Activated CD4-positive, alpha-beta T cell treated with anti-CD3 and anti-CD28 coated beads, Interleukin-2, amount 10 ng/mL, durations not matched to agents 24 days and 14 days (primary cell): ENCODE measurements around the gene MGAT4D. TPM values are rescaled to one million over a fixed set of nuclear protein-coding genes. Genes with fewer than 3 reads are reported as not detected.
"Not testable (repeated sequence)": the region's sequence is repeated elsewhere in the genome, so short reads cannot be mapped to it uniquely, and the experiment has no call there.

Source experiments
- DNase-seq: peaks from one replicate; pipeline ENCODE4 v3.0.0; 2022
- H3K27ac Mint-ChIP-seq: one replicate; pipeline ENCODE4 v1.8.0; 2022; ENCODE audit warnings: mild to moderate bottlenecking, mixed read lengths
- H3K27me3 Mint-ChIP-seq: one replicate; pipeline ENCODE4 v1.8.0; 2022; ENCODE audit warnings: mixed read lengths
- H3K36me3 Mint-ChIP-seq: one replicate; pipeline ENCODE4 v1.8.0; 2022; ENCODE audit warnings: low read depth, mild to moderate bottlenecking, mixed read lengths
- H3K4me1 Mint-ChIP-seq: one replicate; pipeline ENCODE4 v1.8.0; 2021; ENCODE audit warnings: mixed read lengths
- H3K4me3 Mint-ChIP-seq: one replicate; pipeline ENCODE4 v1.8.0; 2022; ENCODE audit warnings: mild to moderate bottlenecking, moderate library complexity, mixed read lengths
- H3K9me3 Mint-ChIP-seq: one replicate; pipeline ENCODE4 v1.8.0; 2021; ENCODE audit warnings: mixed read lengths
- intact Hi-C: fragments of 100-400 bp; cut with micrococcal nuclease; formaldehyde crosslinking; loops from one replicate; pipeline ENCODE4 v1.15.1; 2023
- total RNA-seq: library from RNA; stranded (reverse); gene quantifications from 2 replicates; pipeline ENCODE4 v1.2.3, GENCODE V29; 2022

Gene MGAT4D
- total RNA-seq, result not detected in 2 replicates

DNA sequence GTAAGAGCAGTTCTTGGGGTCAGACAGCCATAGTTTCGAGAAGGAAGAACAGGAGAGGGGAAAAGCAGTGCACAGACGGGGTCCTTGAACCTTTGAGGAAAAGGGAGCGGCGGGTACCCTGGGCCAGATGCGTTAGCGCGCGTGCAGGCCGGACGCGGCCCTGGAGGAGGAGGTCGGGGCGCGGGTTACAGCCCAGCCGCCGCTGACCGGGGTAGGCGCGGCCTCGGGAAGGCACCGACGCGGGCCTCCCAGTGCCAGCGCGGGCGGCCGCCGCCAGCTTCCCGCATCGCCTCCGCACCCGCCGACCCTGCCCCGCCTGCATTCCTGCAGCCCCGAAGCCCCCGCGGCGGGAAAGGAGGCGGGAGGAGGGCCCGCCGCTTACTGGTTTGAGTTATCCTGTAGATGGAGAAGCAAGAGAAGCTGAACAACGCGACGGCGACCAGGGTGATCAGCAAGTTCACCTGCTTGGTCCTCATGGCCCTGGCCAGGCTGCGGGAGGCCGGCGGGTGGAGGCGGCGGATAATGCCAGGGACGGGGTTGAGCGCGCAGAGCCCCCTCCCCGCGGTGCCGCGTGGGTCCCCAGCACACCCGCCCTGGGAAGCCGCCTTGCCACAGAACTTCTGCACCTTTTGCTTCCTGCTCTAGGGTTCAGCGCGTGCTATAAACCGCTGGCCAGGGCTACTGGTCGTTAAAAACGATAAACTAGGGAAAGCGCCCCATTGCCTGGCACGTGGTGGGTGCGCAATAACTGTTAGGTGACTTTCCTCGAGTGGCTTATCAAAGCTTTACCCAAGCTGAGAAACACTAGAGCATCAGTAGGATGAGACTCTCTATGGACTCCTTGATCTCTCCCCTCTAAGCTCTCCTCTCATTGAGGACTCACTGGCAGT, at the start of gene MGAT4D:
Gene MGAT4D (minus strand): TSS at position 547 of the 890 bp plus-strand sequence. CDS start 71 bp downstream, at position 476.
- intact Hi-C loops, result no loop called here
- no peaks in the 10 kb centered on the region for H3K4me1 Mint-ChIP-seq
- H3K9me3 Mint-ChIP-seq, result no peaks in the 10 kb centered on the region
- no peak for DNase-seq
- no peak within 1 kb of the TSS for H3K27ac Mint-ChIP-seq
- H3K27me3 Mint-ChIP-seq, result peaks cover 66% of the 10 kb centered on the region
- H3K4me3 Mint-ChIP-seq, result peak within 1 kb of the TSS; percentile 14
- H3K36me3 Mint-ChIP-seq, result no peaks in the 10 kb centered on the region

DNA sequence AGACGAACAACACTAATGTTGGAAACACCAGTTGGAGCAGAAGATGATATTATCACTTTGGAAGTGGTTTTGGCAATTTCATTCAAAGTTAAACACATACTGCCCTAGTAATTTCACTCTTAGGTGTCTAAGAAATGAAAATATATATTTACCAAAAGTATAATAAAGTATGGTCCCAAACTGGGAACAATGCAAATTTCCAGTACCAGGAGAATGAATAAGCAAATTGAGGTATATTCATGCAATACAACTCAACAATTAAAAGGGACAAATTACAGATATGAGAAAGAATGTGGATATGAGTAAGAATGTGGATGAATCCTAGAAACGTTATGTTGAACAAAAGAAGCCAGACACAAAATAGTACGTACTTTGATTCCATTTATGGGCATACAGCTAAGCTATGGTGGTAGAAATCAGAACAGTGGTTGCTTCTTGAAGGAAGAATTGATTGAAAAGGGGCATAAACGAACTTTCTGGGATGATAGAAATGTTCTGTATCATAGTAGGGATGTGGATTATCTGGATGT, 35.9 kb upstream of the MGAT4D start:
- intact Hi-C loops, result no loop called here
- no peaks in the 10 kb centered on the region for H3K27me3 Mint-ChIP-seq
- no peak overlapping the region for H3K4me3 Mint-ChIP-seq
- H3K9me3 Mint-ChIP-seq, result no peaks in the 10 kb centered on the region
- no peaks in the 10 kb centered on the region for H3K4me1 Mint-ChIP-seq
- no peak overlapping the region for H3K27ac Mint-ChIP-seq
- DNase-seq, result no peak
- H3K36me3 Mint-ChIP-seq, result peaks cover 7% of the 10 kb centered on the region

DNA sequence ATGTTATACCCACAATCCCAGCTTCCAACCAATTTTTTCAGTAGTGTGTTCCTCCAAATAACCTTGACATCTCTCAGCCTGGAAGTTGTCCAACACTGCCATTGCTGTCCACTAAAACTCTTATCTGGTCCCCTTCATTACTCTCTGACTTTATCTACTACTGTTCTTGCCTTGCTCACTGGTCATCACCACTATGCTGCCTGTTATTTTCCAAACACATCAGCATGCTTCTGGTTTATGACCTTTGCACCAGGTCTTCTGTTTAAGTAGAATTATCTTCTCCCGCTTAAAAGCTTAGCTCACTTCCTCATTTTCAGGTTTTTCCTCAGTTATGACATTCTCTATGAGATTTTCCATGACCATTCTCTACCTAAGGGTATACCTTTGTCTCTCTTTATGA, 31.3 kb upstream of the MGAT4D start:
- intact Hi-C loops, result loop anchor here (10.0 kb wide), 4 partner anchors 105 to 1355 kb away; partner anchors contain the start of genes ELF2 and ZNF330
- Mint-ChIP-seq H3K27ac (no peak overlapping the region), H3K9me3 (no peaks in the 10 kb centered on the region), H3K36me3 (peaks cover 19% of the 10 kb centered on the region), H3K4me3 (no peak overlapping the region), H3K27me3 (no peaks in the 10 kb centered on the region), H3K4me1 (peaks cover 10% of the 10 kb centered on the region)
- DNase-seq, result no peak

DNA sequence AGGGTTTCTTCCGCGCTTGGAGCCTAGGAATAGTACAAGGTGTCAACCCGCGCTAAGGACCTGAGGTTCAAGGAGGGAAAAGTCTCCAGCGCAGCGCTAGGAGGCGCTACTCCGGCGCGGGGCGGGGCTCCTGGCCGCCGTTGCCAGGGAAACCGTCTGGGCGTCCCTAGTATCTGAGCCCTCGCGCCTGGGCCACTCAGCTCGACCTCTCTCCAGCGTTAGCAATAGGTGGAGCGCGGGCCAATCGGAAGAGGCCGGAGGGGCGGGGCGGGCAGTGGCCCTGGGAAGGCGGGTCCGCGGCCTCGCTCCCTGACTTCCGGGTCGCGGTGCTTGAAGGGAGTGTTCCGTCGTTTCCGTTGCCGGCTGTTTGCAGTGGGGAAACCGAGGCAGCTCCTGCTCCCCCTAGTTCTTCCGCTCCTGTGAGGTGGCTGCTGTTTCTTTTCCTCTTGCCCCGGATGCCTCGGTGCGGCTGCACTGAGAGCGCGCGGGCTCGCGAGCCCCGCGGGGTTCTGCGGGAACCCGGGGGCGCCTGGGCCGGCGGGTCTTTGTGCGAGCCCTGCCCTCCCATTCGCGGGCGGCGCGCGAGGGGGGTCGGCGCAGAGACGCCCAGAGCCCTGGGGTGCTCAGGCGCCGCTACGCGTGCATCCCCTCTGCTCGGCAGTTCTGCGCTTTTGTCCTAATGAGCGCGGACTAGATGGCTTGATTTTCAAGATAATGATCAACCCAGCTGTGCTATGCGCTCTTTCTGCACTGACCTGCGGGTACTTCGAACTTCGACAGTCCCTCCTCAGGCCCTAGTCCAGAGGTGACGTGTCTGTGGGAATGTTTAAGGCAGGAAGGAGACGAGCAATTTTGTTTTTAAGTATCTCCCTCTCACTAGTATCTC, 26.0 kb upstream of the MGAT4D start, which contains the start of gene ELMOD2:
Gene ELMOD2 (plus strand): TSS at position 312 of the 886 bp plus-strand sequence. CDS start 1,261 bp downstream, outside the sequence.
- DNase-seq, result peak; percentile 99
- Mint-ChIP-seq H3K27ac (peak within 1 kb of the TSS; percentile 34), H3K36me3 (peaks cover 12% of the 10 kb centered on the region), H3K4me1 (peaks cover 16% of the 10 kb centered on the region), H3K27me3 (peaks cover 1% of the 10 kb centered on the region), H3K4me3 (peak within 1 kb of the TSS; percentile 85), H3K9me3 (no peaks in the 10 kb centered on the region)
- intact Hi-C loops, result loop anchor here (1.0 to 10.0 kb wide), 10 partner anchors 32 to 1509 kb away; partner anchors contain the start of genes ELF2, MGST2, NAA15 and NDUFC1

DNA sequence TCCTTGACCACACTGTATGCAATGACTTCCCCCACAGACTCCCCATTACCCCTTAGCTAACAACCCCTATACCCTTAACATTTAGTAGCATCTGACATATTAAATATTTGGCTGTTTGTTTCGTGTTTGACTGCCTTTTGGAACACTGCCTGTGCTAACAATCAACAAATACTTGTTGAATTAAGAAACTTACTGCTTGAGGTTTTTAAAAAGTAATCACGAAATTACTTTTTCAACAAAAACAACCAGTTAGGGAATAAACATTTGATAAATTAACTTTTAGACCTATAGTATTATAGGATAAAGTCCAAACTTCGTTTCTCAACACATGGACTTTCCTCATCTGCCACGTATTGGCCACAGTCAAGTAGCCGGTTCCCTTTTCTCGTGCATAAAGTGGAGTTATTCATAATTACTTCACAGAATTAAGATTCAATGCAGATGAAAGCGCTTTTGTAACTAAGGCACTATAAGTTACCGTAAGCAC, 25.3 kb upstream of the MGAT4D start:
- Mint-ChIP-seq H3K27ac (no peak overlapping the region), H3K4me1 (peaks cover 16% of the 10 kb centered on the region), H3K27me3 (peaks cover 1% of the 10 kb centered on the region), H3K4me3 (peak overlapping the region; percentile 85), H3K9me3 (no peaks in the 10 kb centered on the region), H3K36me3 (peaks cover 12% of the 10 kb centered on the region)
- DNase-seq, result no peak
- intact Hi-C loops, result loop anchor here (5.0 to 10.0 kb wide), 7 partner anchors 111 to 1349 kb away; partner anchors contain the start of genes ELF2, MGST2, NAA15 and NDUFC1

DNA sequence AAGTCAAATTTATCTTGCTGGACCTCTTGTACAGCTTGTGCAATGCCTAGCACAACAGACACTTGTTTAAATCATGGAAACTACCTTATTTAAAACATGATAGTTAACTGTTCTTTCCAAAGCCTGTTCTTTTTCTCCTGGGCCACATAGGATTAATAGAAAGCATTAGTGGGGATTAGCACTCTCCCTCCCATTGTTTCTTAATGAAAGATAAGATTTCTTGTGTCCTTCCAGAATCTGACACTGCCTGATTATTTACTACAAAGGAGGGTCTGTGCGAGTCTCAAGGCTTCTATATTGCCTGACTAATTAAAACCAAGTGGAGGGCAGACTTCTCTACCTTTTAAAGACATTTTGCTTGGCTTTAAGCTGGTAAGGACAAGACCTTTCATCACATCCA, 17.3 kb upstream of the MGAT4D start:
- no peaks in the 10 kb centered on the region for H3K36me3 Mint-ChIP-seq
- H3K27ac Mint-ChIP-seq, result no peak overlapping the region
- peaks cover 20% of the 10 kb centered on the region for H3K27me3 Mint-ChIP-seq
- no peaks in the 10 kb centered on the region for H3K4me1 Mint-ChIP-seq
- no peak for DNase-seq
- intact Hi-C loops, result no loop called here
- no peak overlapping the region for H3K4me3 Mint-ChIP-seq
- H3K9me3 Mint-ChIP-seq, result no peaks in the 10 kb centered on the region

DNA sequence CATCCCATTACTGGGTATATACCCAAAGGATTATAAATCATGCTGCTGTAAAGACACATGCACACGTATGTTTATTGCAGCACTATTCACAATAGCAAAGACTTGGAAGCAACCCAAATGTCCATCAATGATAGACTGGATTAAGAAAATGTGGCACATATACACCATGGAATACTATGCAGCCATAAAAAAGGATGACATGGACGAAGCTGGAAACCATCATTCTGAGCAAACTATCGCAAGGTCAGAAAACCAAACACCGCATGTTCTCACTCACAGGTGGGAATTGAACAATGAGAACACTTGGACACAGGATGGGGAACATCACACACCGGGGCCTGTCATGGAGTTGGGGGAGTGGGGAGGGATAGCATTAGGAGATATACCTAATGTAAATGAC, 15.7 kb upstream of the MGAT4D start:
- H3K4me1 Mint-ChIP-seq, H3K9me3 Mint-ChIP-seq, DNase-seq, intact Hi-C loops, H3K36me3 Mint-ChIP-seq, H3K4me3 Mint-ChIP-seq, H3K27ac Mint-ChIP-seq: not testable (repeated sequence)
- peaks cover 25% of the 10 kb centered on the region for H3K27me3 Mint-ChIP-seq

DNA sequence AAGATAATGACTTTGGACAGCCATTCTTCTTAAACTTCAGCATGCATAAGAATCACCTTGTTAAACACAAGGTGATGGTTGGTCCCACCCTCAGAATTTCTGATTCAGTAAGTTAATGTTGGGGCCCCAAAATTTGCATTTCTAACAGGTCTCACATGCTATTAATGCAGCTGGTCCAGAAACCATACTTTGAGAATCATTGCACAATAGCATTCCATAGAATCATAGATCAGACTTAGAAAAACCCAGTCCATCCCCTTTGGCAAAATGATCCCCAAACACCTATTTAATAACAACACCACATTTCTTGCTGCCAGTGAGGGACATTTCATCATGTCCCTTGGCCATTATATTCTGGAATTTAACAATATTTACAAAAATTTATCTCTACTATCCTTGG, 6.2 kb upstream of the MGAT4D start:
- H3K4me3 Mint-ChIP-seq, result no peak overlapping the region
- peaks cover 38% of the 10 kb centered on the region for H3K27me3 Mint-ChIP-seq
- no peak overlapping the region for H3K27ac Mint-ChIP-seq

DNA sequence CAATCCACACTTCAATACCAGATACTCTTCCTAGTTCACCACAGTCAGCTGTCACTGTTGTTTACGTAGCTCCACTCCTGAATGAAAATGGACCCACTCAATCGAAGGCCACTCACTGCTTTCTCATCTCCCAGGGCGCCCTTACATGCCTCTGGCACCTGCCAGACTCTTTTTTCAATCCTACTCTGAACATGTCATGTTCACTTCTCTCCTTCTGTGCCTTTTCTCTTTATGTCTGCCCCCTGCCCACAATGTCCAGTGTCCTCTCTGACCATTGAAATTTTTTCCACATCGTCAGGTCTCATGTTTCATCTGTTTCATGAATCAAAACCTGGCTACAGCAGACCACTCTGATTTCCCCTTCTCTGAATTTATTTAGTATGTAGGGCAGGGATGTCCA, 1.3 kb upstream of the MGAT4D start:
- Mint-ChIP-seq H3K4me1 (no peaks in the 10 kb centered on the region), H3K4me3 (no peak overlapping the region), H3K36me3 (no peaks in the 10 kb centered on the region), H3K27ac (no peak overlapping the region), H3K27me3 (peaks cover 69% of the 10 kb centered on the region), H3K9me3 (no peaks in the 10 kb centered on the region)
- no peak for DNase-seq
- intact Hi-C loops, result no loop called here

More for the DNA sequence above, 6.2 kb upstream of the MGAT4D start:
- intact Hi-C loops, result no loop called here
- H3K36me3 Mint-ChIP-seq, result no peaks in the 10 kb centered on the region
- H3K4me1 Mint-ChIP-seq, result no peaks in the 10 kb centered on the region
- no peak for DNase-seq
- H3K9me3 Mint-ChIP-seq, result no peaks in the 10 kb centered on the region

DNA sequence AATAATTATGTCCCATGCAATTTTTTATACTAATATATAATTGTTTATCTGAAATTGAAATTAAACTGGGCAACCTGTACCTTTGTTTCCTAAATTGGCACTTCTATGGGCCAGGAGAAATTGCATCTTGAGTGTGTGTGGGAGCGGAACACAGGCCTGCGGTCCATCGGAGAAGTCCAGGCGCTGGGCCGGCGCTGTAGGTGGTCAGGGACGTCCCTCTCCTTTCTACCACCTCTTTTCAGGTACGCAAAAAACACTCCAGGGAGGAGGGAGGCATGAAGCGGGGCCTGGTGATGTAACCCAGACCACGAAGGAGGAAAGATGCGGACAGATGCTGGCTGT, 717 bp downstream of the MGAT4D start:
- Mint-ChIP-seq H3K4me3 (peak overlapping the region; percentile 14), H3K4me1 (no peaks in the 10 kb centered on the region), H3K27ac (no peak overlapping the region), H3K27me3 (peaks cover 63% of the 10 kb centered on the region), H3K9me3 (no peaks in the 10 kb centered on the region), H3K36me3 (no peaks in the 10 kb centered on the region)
- no peak for DNase-seq
- intact Hi-C loops, result no loop called here

DNA sequence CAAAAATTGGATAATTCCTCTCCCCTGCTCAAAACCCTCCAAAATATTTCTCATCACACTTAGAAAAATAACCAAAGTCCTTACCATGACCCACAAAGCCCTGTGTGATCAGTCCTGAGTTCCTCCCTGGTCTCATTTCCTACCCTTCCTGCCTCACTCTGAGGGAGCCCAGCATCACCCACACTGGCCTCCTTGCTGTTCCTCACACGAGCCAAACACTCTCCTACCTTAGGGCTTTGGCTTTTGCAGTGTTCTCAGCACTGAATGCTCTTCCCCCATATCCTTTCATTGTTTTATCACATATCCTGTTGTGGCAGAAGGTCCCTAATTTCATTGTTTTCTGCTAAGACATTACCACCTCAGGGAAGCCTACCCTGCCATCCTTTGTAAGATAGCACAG, 12.2 kb downstream of the MGAT4D start:
- DNase-seq, result no peak
- H3K9me3 Mint-ChIP-seq, result peaks cover 4% of the 10 kb centered on the region
- H3K27me3 Mint-ChIP-seq, result peaks cover 8% of the 10 kb centered on the region
- no peaks in the 10 kb centered on the region for H3K4me1 Mint-ChIP-seq
- H3K4me3 Mint-ChIP-seq, result no peak overlapping the region
- no peaks in the 10 kb centered on the region for H3K36me3 Mint-ChIP-seq
- intact Hi-C loops, result no loop called here
- H3K27ac Mint-ChIP-seq, result no peak overlapping the region

DNA sequence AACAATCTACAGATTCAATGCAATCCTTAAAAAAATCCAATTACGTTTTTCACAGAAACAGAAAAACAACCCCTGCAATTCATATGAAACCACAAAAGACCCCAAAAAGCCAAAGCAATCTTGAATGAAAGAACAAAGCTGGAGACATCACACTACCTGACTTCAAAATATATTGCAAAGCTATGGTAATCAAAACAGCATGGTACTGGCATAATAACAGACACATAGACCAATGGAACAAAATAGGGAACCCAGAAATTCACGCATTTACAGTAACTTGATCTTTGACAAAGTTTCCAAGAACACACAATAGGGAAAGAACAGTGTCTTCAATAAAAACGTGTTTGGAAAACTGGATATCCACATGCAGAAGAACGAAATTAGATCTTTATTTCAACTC, 14.6 kb downstream of the MGAT4D start:
- intact Hi-C loops, result no loop called here
- peaks cover 4% of the 10 kb centered on the region for H3K9me3 Mint-ChIP-seq
- no peak for DNase-seq
- no peaks in the 10 kb centered on the region for H3K36me3 Mint-ChIP-seq
- H3K4me3 Mint-ChIP-seq, result no peak overlapping the region
- H3K4me1 Mint-ChIP-seq, result no peaks in the 10 kb centered on the region
- H3K27ac Mint-ChIP-seq, result no peak overlapping the region
- H3K27me3 Mint-ChIP-seq, result peaks cover 8% of the 10 kb centered on the region

DNA sequence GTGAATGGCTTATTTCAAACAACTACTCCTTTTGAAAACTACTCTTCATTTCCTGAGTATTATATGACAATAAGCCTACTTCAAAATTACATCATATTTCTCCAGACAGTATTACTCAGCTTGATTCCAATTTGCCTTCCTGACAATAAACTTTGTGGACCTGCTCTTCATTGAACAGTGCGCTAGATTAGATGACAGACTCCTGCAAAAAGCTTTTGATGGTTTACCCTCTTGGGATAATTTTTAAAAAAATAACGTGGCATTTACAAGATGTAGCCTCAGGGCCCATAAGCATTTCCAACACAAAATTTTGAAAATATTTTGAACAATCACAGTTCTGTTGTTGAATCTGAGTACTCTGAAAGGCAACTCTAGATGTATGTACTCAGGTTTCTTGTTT, 25.9 kb downstream of the MGAT4D start:
- Mint-ChIP-seq H3K4me3 (no peak overlapping the region), H3K27ac (no peak overlapping the region), H3K4me1 (no peaks in the 10 kb centered on the region), H3K36me3 (no peaks in the 10 kb centered on the region), H3K9me3 (no peaks in the 10 kb centered on the region), H3K27me3 (peaks cover 25% of the 10 kb centered on the region)
- DNase-seq, result no peak
- intact Hi-C loops, result no loop called here
